Stimulated activated CD8-positive, alpha-beta memory T cell treated with anti-CD3 and anti-CD28 coated beads, Interleukin-7, amount 100 ng/mL, for 48 hours (primary cell): ENCODE results near the gene ATAD3B.
"Not testable (repeated sequence)": the region's sequence is repeated elsewhere in the genome, so short reads cannot be mapped to it uniquely, and the experiment has no call there.

Source experiments
- DNase-seq, 2 donors: peaks; one replicate each; pipeline ENCODE4 v3.0.0-alpha.2; 2020; ENCODE audit warnings: low read depth in 1 of 2; ENCODE audit errors: extremely low read depth in 1 of 2

ATAD3B gene

GRCh38 chr1:1471389-1472052 is at the start of gene ATAD3B:
ATAD3B (plus strand) TSS chr1:1471765; CDS start chr1:1471885, 120 bp downstream.
- peak; percentile 89 to 94 for DNase-seq

- DNase-seq = no peak
Measured at GRCh38 chr1:1421907-1422464, 49.6 kb upstream of the ATAD3B start.

- DNase-seq = no peak
Measured at GRCh38 chr1:1422465-1423244, 48.9 kb upstream of the ATAD3B start.

GRCh38 chr1:1423245-1423597 is 48.3 kb upstream of the ATAD3B start:
- DNase-seq = no peak

- no peak for DNase-seq
Measured at GRCh38 chr1:1424707-1425106, 46.9 kb upstream of the ATAD3B start.

GRCh38 chr1:1425426-1425752 is 46.2 kb upstream of the ATAD3B start:
- no peak for DNase-seq

- DNase-seq = no peak
Measured at GRCh38 chr1:1425753-1426495, 45.6 kb upstream of the ATAD3B start.

- DNase-seq = no peak
Measured at GRCh38 chr1:1426496-1427105, 45.0 kb upstream of the ATAD3B start.

- DNase-seq = no peak
Measured at GRCh38 chr1:1427106-1427819, 44.3 kb upstream of the ATAD3B start.

- no peak for DNase-seq
Measured at GRCh38 chr1:1427820-1428148, 43.8 kb upstream of the ATAD3B start.

GRCh38 chr1:1428174-1428573 is 43.4 kb upstream of the ATAD3B start:
- no peak for DNase-seq

GRCh38 chr1:1428967-1429366 is 42.6 kb upstream of the ATAD3B start:
- DNase-seq = not testable (repeated sequence)

- no peak for DNase-seq
Measured at GRCh38 chr1:1429671-1430073, 41.9 kb upstream of the ATAD3B start.

GRCh38 chr1:1430114-1430982 is 41.2 kb upstream of the ATAD3B start:
- no peak for DNase-seq

- no peak for DNase-seq
Measured at GRCh38 chr1:1430992-1431844, 40.3 kb upstream of the ATAD3B start.

- DNase-seq = no peak
Measured at GRCh38 chr1:1431845-1432273, 39.7 kb upstream of the ATAD3B start.

- no peak for DNase-seq
Measured at GRCh38 chr1:1432274-1432950, 39.2 kb upstream of the ATAD3B start.
